WTC11 (cell line): ENCODE results near the gene USP16. TPM values are rescaled to one million over a fixed set of nuclear protein-coding genes. Genes with fewer than 3 reads are reported as not detected.

Experiments used
- ARID4B ChIP-seq: sonication (generic); formaldehyde crosslinking; IDR thresholded peaks from 2 replicates; pipeline ENCODE4 v1.8.0; 2023; ENCODE audit warnings: missing genetic modification reagents, mild to moderate bottlenecking, borderline replicate concordance
- CREB1 ChIP-seq: sonication (generic); formaldehyde crosslinking; IDR thresholded peaks from 2 replicates; pipeline ENCODE4 v1.8.0; 2023; ENCODE audit warnings: mild to moderate bottlenecking, missing genetic modification reagents
- E2F1 ChIP-seq: sonication (generic); formaldehyde crosslinking; IDR thresholded peaks from 2 replicates; pipeline ENCODE4 v1.8.0; 2022; ENCODE audit warnings: mild to moderate bottlenecking, missing genetic modification reagents
- E2F4 ChIP-seq: sonication (generic); formaldehyde crosslinking; IDR thresholded peaks from 2 replicates; pipeline ENCODE4 v1.8.1; 2022; ENCODE audit warnings: low read depth, mild to moderate bottlenecking, moderate library complexity, missing genetic modification reagents, borderline replicate concordance
- FOXK1 ChIP-seq: sonication (generic); formaldehyde crosslinking; IDR thresholded peaks from 2 replicates; pipeline ENCODE4 v1.8.0; 2022; ENCODE audit warnings: mild to moderate bottlenecking, moderate library complexity, missing genetic modification reagents
- FOXP4 ChIP-seq: sonication (generic); formaldehyde crosslinking; IDR thresholded peaks from 2 replicates; pipeline ENCODE4 v1.8.0; 2022; ENCODE audit warnings: mild to moderate bottlenecking, missing genetic modification reagents
- HMGXB4 ChIP-seq: sonication (generic); formaldehyde crosslinking; IDR thresholded peaks from 2 replicates; pipeline ENCODE4 v1.8.1; 2023; ENCODE audit warnings: mild to moderate bottlenecking, moderate library complexity, missing genetic modification reagents
- IRF1 ChIP-seq: sonication (generic); formaldehyde crosslinking; IDR thresholded peaks from 2 replicates; pipeline ENCODE4 v1.8.0; 2023; ENCODE audit warnings: missing genetic modification reagents
- KAT7 ChIP-seq: sonication (generic); formaldehyde crosslinking; IDR thresholded peaks from 2 replicates; pipeline ENCODE4 v1.8.1; 2023; ENCODE audit warnings: missing genetic modification reagents, mild to moderate bottlenecking, borderline replicate concordance
- MAX ChIP-seq: sonication (generic); formaldehyde crosslinking; IDR thresholded peaks from 2 replicates; pipeline ENCODE4 v1.8.0; 2022; ENCODE audit warnings: mild to moderate bottlenecking, missing genetic modification reagents
- MYBL2 ChIP-seq: sonication (generic); formaldehyde crosslinking; IDR thresholded peaks from 2 replicates; pipeline ENCODE4 v1.8.1; 2023; ENCODE audit warnings: mild to moderate bottlenecking, moderate library complexity, missing genetic modification reagents
- RELA ChIP-seq: sonication (generic); formaldehyde crosslinking; IDR thresholded peaks from 2 replicates; pipeline ENCODE4 v1.8.1; 2022; ENCODE audit warnings: missing genetic modification reagents, mild to moderate bottlenecking, borderline replicate concordance
- SMAD4 ChIP-seq: sonication (generic); formaldehyde crosslinking; IDR thresholded peaks from 2 replicates; pipeline ENCODE4 v1.8.0; 2022; ENCODE audit warnings: mild to moderate bottlenecking, missing genetic modification reagents
- TEAD1 ChIP-seq: sonication (generic); formaldehyde crosslinking; IDR thresholded peaks from 2 replicates; pipeline ENCODE4 v1.8.0; 2022; ENCODE audit warnings: mild to moderate bottlenecking, missing genetic modification reagents
- TEAD4 ChIP-seq: sonication (generic); formaldehyde crosslinking; IDR thresholded peaks from 2 replicates; pipeline ENCODE4 v1.8.0; 2022; ENCODE audit warnings: mild to moderate bottlenecking, missing genetic modification reagents
- USF2 ChIP-seq: sonication (generic); formaldehyde crosslinking; IDR thresholded peaks from 2 replicates; pipeline ENCODE4 v1.8.1; 2023; ENCODE audit warnings: mild to moderate bottlenecking, missing genetic modification reagents, moderate library complexity
- ZBTB21 ChIP-seq: sonication (generic); formaldehyde crosslinking; IDR thresholded peaks from 2 replicates; pipeline ENCODE4 v1.8.1; 2023; ENCODE audit warnings: mild to moderate bottlenecking, missing genetic modification reagents, borderline replicate concordance
- ZNF219 ChIP-seq: sonication (generic); formaldehyde crosslinking; IDR thresholded peaks from 2 replicates; pipeline ENCODE4 v1.8.0; 2023; ENCODE audit warnings: missing genetic modification reagents, mild to moderate bottlenecking, borderline replicate concordance
- ZNF532 ChIP-seq: fragments of 250-450 bp; sonication (Bioruptor Pico); IDR thresholded peaks from 2 replicates; pipeline ENCODE4 v1.9.0; 2021; ENCODE audit warnings: mild to moderate bottlenecking, borderline replicate concordance
- total RNA-seq: library from RNA; stranded (reverse); gene quantifications from 3 replicates; pipeline ENCODE4 v1.2.3, GENCODE V29; 2021

USP16 gene
- total RNA-seq, 1 experiment from 2014 or later = 20.8 TPM

- no peak for TF ChIP-seq ZNF532 (CRISPR knock-in tag)
- TF ChIP-seq RELA (CRISPR knock-in tag) = no peak
- no peak for TF ChIP-seq MYBL2 (CRISPR knock-in tag)
- TF ChIP-seq HMGXB4 (CRISPR knock-in tag) = peak; percentile 62; the same call in 1 of the 2 replicates
- peak; percentile 62; the same call in 1 of the 2 replicates for TF ChIP-seq KAT7 (CRISPR knock-in tag)
- TF ChIP-seq TEAD4 (CRISPR knock-in tag) = no peak
- TF ChIP-seq CREB1 (CRISPR knock-in tag) = no peak
- no peak for TF ChIP-seq IRF1 (CRISPR knock-in tag)
- TF ChIP-seq MAX (CRISPR knock-in tag) = peak; percentile 53
- TF ChIP-seq SMAD4 (CRISPR knock-in tag) = 0 out of 2 replicates have a peak, but pooled peaks have one; percentile 28
- TF ChIP-seq ZNF219 (CRISPR knock-in tag) = 0 out of 2 replicates have a peak, but pooled peaks have one; percentile 24
- TF ChIP-seq ARID4B (CRISPR knock-in tag) = peak; percentile 89; the same call in 1 of the 2 replicates
- TF ChIP-seq E2F4 = peak; percentile 89; the same call in 1 of the 2 replicates
- TF ChIP-seq TEAD1 = peak; percentile 12; the same call in 1 of the 2 replicates
- peak; percentile 66; the same call in 1 of the 2 replicates for TF ChIP-seq FOXK1 (CRISPR knock-in tag)
- TF ChIP-seq USF2 (CRISPR knock-in tag) = peak; percentile 73
- TF ChIP-seq FOXP4 (CRISPR knock-in tag) = peak; percentile 53; the same call in 1 of the 2 replicates
- no peak for TF ChIP-seq ZBTB21 (CRISPR knock-in tag)
- TF ChIP-seq E2F1 = no peak
Measured at GRCh38 chr21:28992526-28993292, 31.8 kb upstream of the USP16 start, which contains the start of gene LTN1 (continued).
